Activated CD8-positive, alpha-beta T cell treated with anti-CD3 and anti-CD28 coated beads for 36 hours (primary cell): ENCODE data around the gene EFCAB6. TPM values are rescaled to one million over a fixed set of nuclear protein-coding genes. Genes with fewer than 3 reads are reported as not detected.

Source experiments
- ATAC-seq: fragments of 200-7000 bp; cut with Tn5 transposase; one replicate; pipeline ENCODE4 v1.10.0; 2021; ENCODE audit warnings: mild to moderate bottlenecking, moderate library complexity
- CTCF ChIA-PET: fragments of 350-600 bp; sonication (Branson Sonifier 250); formaldehyde crosslinking; loops from one replicate; lab custom pipeline; 2021; ENCODE audit warnings: antibody characterized with exemption; lab: Charles Lee
- POLR2A ChIA-PET: fragments of 350-600 bp; sonication (Branson Sonifier 250); formaldehyde crosslinking; loops from one replicate; lab custom pipeline; 2021; ENCODE audit warnings: antibody characterized with exemption; lab: Charles Lee
- DNase-seq: peaks from one replicate; pipeline ENCODE4 v3.0.0-alpha.2; 2020
- H3K27ac Mint-ChIP-seq: one replicate; pipeline ENCODE4 v1.8.0; 2021; ENCODE audit warnings: mild to moderate bottlenecking, mixed read lengths
- H3K27me3 Mint-ChIP-seq: one replicate; pipeline ENCODE4 v1.8.0; 2021; ENCODE audit warnings: mixed read lengths
- H3K36me3 Mint-ChIP-seq: one replicate; pipeline ENCODE4 v1.8.0; 2021; ENCODE audit warnings: low read depth, mixed read lengths
- H3K4me1 Mint-ChIP-seq: one replicate; pipeline ENCODE4 v1.8.0; 2021; ENCODE audit warnings: low read depth, mixed read lengths
- H3K4me3 Mint-ChIP-seq: one replicate; pipeline ENCODE4 v1.8.0; 2021; ENCODE audit warnings: mild to moderate bottlenecking, moderate library complexity, mixed read lengths
- H3K9me3 Mint-ChIP-seq: one replicate; pipeline ENCODE4 v1.8.0; 2021; ENCODE audit warnings: mixed read lengths
- intact Hi-C: fragments of 100-400 bp; cut with micrococcal nuclease; formaldehyde crosslinking; loops from one replicate; pipeline ENCODE4 v1.10.0; 2022
- total RNA-seq, 2 experiments: library from RNA; stranded (reverse); gene quantifications; one replicate each; pipeline ENCODE4 v1.2.3, GENCODE V29; 2021
- TF ChIP-seq, protein P1 (sequence below): fragments of 200-600 bp; IDR thresholded peaks from one replicate; pipeline ENCODE4 v1.8.0; 2022; ENCODE audit warnings: antibody characterized with exemption, mild to moderate bottlenecking

EFCAB6 gene
- total RNA-seq, 2 experiments from 2014 or later: 0.16 to 0.29 TPM

GRCh38 chr22:43541462-43542407 lies 270.4 kb downstream of the EFCAB6 start:
- H3K27ac Mint-ChIP-seq: no peak overlapping the region
- no peak for DNase-seq
- ChIA-PET CTCF (no interaction called here), POLR2A (interaction anchor here (0.5 kb wide), 1 partner anchor 246 kb away, joined by 3 read pairs; no protein-coding TSS in a partner anchor)
- peaks cover 7% of the 10 kb centered on the region for H3K27me3 Mint-ChIP-seq
- intact Hi-C loops: no loop called here
- no peaks in the 10 kb centered on the region for H3K36me3 Mint-ChIP-seq
- H3K4me1 Mint-ChIP-seq: no peaks in the 10 kb centered on the region
- H3K9me3 Mint-ChIP-seq: no peaks in the 10 kb centered on the region
- no peak for ATAC-seq
- H3K4me3 Mint-ChIP-seq: no peak overlapping the region
- TF ChIP-seq, protein P1, sequence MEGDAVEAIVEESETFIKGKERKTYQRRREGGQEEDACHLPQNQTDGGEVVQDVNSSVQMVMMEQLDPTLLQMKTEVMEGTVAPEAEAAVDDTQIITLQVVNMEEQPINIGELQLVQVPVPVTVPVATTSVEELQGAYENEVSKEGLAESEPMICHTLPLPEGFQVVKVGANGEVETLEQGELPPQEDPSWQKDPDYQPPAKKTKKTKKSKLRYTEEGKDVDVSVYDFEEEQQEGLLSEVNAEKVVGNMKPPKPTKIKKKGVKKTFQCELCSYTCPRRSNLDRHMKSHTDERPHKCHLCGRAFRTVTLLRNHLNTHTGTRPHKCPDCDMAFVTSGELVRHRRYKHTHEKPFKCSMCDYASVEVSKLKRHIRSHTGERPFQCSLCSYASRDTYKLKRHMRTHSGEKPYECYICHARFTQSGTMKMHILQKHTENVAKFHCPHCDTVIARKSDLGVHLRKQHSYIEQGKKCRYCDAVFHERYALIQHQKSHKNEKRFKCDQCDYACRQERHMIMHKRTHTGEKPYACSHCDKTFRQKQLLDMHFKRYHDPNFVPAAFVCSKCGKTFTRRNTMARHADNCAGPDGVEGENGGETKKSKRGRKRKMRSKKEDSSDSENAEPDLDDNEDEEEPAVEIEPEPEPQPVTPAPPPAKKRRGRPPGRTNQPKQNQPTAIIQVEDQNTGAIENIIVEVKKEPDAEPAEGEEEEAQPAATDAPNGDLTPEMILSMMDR: no peak

DNA sequence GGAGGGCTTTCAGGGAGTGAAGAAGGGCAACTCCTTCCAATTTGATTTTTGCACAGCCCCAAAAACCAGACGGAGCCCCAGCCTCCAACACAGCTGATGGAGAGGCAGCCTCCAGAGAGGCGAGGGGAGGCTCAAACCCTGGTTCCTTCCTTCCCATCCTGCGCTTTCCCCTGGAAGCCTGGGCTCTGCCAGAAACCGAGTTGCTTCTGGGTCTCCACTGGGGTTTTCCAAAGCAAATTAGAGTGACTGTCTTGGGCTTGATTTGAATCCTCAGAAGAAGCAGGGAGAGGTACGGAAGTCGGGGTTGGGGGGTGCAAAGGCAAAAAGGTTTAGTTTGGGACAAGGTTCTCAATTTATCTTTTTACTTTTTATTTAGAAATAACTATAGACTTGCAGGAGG lies 271.1 kb downstream of the EFCAB6 start:
- ChIA-PET POLR2A (no interaction called here), CTCF (no interaction called here)
- H3K27ac Mint-ChIP-seq: no peak overlapping the region
- no peak for DNase-seq
- ATAC-seq: no peak
- no peaks in the 10 kb centered on the region for H3K9me3 Mint-ChIP-seq
- H3K27me3 Mint-ChIP-seq: peaks cover 7% of the 10 kb centered on the region
- H3K36me3 Mint-ChIP-seq: no peaks in the 10 kb centered on the region
- TF ChIP-seq, protein P1: no peak
- no peaks in the 10 kb centered on the region for H3K4me1 Mint-ChIP-seq
- no peak overlapping the region for H3K4me3 Mint-ChIP-seq
- intact Hi-C loops: no loop called here

DNA sequence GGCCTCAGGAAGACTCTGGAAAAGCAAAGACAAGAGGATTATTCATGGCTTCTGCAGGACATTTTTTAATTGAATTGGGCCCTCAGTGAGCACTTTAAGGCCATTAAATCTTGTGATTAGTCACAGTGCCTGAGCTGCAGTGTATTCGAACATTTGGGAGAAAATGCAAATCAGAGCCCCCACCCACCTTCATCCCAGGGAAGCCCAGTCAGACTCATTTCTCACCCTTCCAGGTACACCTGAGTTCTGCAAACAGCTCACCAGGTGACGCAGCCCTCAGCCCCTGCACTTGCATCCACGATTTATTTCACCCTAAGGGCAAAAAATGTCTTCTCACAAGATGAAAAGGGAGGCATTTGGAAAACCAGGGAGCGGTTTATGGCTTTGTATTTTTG lies 271.6 kb downstream of the EFCAB6 start:
- ChIA-PET CTCF (no interaction called here), POLR2A (no interaction called here)
- H3K4me1 Mint-ChIP-seq: no peaks in the 10 kb centered on the region
- TF ChIP-seq, protein P1: no peak
- intact Hi-C loops: no loop called here
- DNase-seq (no peak), ATAC-seq (no peak)
- no peaks in the 10 kb centered on the region for H3K36me3 Mint-ChIP-seq
- H3K27me3 Mint-ChIP-seq: peaks cover 11% of the 10 kb centered on the region
- no peaks in the 10 kb centered on the region for H3K9me3 Mint-ChIP-seq
- H3K27ac Mint-ChIP-seq: no peak overlapping the region
- H3K4me3 Mint-ChIP-seq: no peak overlapping the region

DNA sequence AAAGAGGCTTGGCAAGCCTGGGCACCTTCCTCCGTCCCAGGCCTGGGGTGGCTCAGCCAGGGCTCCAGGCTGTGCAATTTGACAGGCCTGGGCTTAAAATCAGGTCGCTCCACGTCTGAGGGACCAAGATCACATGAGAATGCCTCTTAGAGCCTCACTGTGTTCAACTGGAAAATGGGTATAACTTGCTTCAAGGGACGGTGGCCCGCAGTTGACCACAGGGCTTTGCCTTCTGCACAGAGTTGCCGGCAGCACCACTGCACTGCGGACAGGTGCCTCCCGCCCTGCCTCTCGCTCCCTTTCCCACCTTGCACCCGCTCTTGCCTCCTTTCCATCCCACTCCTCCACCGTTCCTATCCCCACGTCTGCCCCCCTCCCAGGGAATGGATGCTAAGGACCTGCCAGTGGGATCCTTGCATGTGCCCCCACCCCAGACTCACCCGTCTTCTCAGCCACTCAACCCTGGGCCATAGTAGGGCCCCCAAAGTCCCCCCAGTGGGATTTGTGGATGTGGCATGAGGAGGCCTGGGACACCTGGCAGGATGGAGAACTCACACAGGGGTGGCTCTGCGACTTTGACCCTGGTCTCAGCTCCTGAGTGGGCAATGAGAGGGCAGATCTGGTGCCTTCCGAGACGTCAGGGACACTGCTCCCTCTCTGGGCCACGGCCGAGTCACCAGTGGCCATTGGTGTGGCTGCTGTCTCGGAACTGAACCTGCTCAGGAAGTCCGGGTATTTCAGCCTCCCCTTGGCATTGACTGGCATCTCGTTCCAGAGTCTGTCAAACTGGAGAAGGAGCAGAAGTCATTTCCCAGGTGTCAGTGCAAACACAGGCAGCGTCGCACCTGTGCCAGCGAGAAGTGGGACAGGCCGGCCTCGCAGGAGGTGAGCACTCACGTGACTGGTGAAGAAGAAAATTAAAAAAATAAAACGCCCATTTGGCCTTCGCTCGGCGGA lies 272.3 kb downstream of the EFCAB6 start:
- no peak overlapping the region for H3K27ac Mint-ChIP-seq
- CTCF ChIA-PET: no interaction called here
- H3K27me3 Mint-ChIP-seq: peaks cover 12% of the 10 kb centered on the region
- intact Hi-C loops: no loop called here
- POLR2A ChIA-PET: no interaction called here
- H3K4me3 Mint-ChIP-seq: no peak overlapping the region
- H3K36me3 Mint-ChIP-seq: no peaks in the 10 kb centered on the region
- ATAC-seq: no peak
- no peak for DNase-seq
- H3K4me1 Mint-ChIP-seq: no peaks in the 10 kb centered on the region
- TF ChIP-seq, protein P1: no peak
- H3K9me3 Mint-ChIP-seq: no peaks in the 10 kb centered on the region
